ENCODE measurements around the gene KLHL14. TPM values are rescaled to one million over a fixed set of nuclear protein-coding genes. Genes with fewer than 3 reads are reported as not detected.

KLHL14 gene
- total and polyA plus RNA-seq, 2 donors (not counting 1 experiment from before 2014, with no cell fraction given): 18.5 to 42.5 TPM

DNA sequence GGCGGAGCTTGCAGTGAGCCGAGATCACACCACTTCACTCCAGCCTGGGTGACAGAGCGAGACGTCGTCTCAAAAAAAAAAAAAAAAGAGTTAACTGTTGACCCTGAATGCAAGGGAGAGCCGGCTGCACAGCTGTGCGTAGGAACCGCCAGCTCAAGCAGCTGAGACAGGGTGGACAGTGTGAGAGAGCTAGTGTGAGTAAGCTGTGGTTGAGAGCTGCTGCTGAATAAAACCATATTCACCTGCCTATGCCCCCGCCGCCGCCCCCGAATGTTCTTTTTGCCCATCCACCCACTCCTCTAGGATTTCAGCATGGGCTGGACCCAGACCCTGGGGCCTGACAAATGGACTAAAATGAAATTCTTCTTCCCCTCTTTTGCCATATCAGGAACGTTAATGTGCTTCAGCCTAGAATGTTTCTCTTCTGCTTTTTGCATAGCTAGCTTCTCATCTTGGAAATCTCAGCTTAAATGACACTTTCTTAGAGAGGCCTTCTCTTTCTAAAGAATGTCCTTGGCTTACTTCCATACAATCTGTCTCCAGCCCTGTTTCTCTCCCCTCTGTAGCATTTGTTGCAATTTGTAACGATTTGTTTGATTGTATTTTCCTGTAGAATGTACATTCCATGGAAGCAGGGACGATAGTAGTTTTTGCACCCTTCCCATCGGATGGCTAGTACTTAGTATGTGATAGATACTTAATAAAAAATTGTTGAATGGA, 142.7 kb downstream of the KLHL14 start:
- Mint-ChIP-seq H3K9me3 (ENCODE audit: insufficient read depth) (no peaks in the 10 kb centered on the region), H3K27ac (no peak overlapping the region), H3K27me3 (peaks cover 19% of the 10 kb centered on the region), H3K4me3 (no peak overlapping the region), H3K4me1 (no peaks in the 10 kb centered on the region)
- POLR2A ChIA-PET: no interaction called here
- Histone ChIP-seq H3K79me2 (ENCODE audit: control insufficient read depth, insufficient read depth, low read length) (no peaks in the 10 kb centered on the region), H3K4me1 (ENCODE audit: control insufficient read depth in 2 of 2, insufficient read depth in 2 of 2, low read length in 2 of 2) (no peaks in the 10 kb centered on the region), H2AFZ (ENCODE audit: insufficient read depth, low read depth, low read length, poor library complexity, severe bottlenecking) (no peak overlapping the region), H3K36me3 (replicated peaks in 1 of 2; ENCODE audit: control extremely low read depth in 1 of 2, control insufficient read depth in 1 of 2, extremely low read depth in 1 of 2, insufficient read depth in 2 of 2, low read length in 1 of 2) (no peaks in the 10 kb centered on the region), H3K9me3 (ENCODE audit: control extremely low read depth in 1 of 3, control insufficient read depth in 2 of 3, insufficient read depth in 1 of 3, low read length in 2 of 3) (no peaks in the 10 kb centered on the region), H3K4me2 (replicated peaks; ENCODE audit: low read depth, low read length, poor library complexity, severe bottlenecking) (no peak overlapping the region), H4K20me1 (ENCODE audit: control insufficient read depth, insufficient read depth, low read length, poor library complexity, severe bottlenecking) (no peaks in the 10 kb centered on the region), H3K27me3 (replicated peaks in 1 of 4; ENCODE audit: control extremely low read depth in 1 of 4, control insufficient read depth in 3 of 4, insufficient read depth in 4 of 4, low read length in 3 of 4) (peaks cover 0 to 3% (median 0%) of the 10 kb centered on the region in 4 experiments), H3K27ac (ENCODE audit: low read length in 2 of 2) (no peak overlapping the region), H3K9ac (ENCODE audit: low read length) (no peak overlapping the region), H3K4me3 (ENCODE audit: control extremely low read depth in 1 of 5, extremely low read depth in 1 of 5, insufficient read depth in 1 of 5, low read depth in 2 of 5, low read length in 4 of 5) (no peak overlapping the region)
- TF ChIP-seq CTCF (IDR thresholded peaks at IDR 0.05): no peak
- no peak for TF ChIP-seq EZH2 (IDR thresholded peaks at IDR 0.05; ENCODE audit: borderline replicate concordance, insufficient read depth, low read depth, low read length, poor library complexity, severe bottlenecking)
- ATAC-seq (ENCODE audit: low read depth): no peak
- CTCF ChIA-PET: no interaction called here
- intact Hi-C loops (cut with micrococcal nuclease): no loop called here
- DNase-seq: no peak
- 92% methylated on average over 10 of the region's 16 CpGs for WGBS (ENCODE audit: insufficient coverage)

DNA sequence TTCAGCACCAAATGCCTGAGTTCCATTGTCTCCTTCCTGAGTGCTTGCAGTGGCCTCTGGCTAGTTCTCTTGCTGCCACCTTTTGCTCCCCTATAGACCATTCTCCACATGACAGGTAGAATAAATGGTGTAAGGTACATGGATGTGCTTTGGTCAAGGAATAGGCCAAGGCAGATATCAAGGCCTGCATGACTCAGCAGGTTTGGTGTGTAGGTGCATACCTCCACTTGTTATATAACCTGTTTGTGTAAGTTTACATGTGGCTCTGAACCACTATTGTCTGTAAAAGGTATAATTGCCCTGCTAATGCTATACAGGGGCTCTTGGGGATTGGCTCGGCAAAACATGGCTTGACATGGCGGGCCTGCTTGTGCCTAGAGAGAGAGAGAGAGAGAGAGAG, 143.5 kb downstream of the KLHL14 start:
- ChIA-PET POLR2A (no interaction called here), CTCF (no interaction called here)
- Histone ChIP-seq H3K79me2 (ENCODE audit: control insufficient read depth, insufficient read depth, low read length) (no peaks in the 10 kb centered on the region), H3K4me1 (ENCODE audit: control insufficient read depth in 2 of 2, insufficient read depth in 2 of 2, low read length in 2 of 2) (no peaks in the 10 kb centered on the region), H3K27ac (ENCODE audit: low read length in 2 of 2) (no peak overlapping the region), H3K36me3 (replicated peaks in 1 of 2; ENCODE audit: control extremely low read depth in 1 of 2, control insufficient read depth in 1 of 2, extremely low read depth in 1 of 2, insufficient read depth in 2 of 2, low read length in 1 of 2) (no peaks in the 10 kb centered on the region), H3K27me3 (replicated peaks in 1 of 4; ENCODE audit: control extremely low read depth in 1 of 4, control insufficient read depth in 3 of 4, insufficient read depth in 4 of 4, low read length in 3 of 4) (peaks cover 0 to 3% (median 0%) of the 10 kb centered on the region in 4 experiments), H2AFZ (ENCODE audit: insufficient read depth, low read depth, low read length, poor library complexity, severe bottlenecking) (no peak overlapping the region), H3K9me3 (ENCODE audit: control extremely low read depth in 1 of 3, control insufficient read depth in 2 of 3, insufficient read depth in 1 of 3, low read length in 2 of 3) (no peaks in the 10 kb centered on the region), H3K4me2 (replicated peaks; ENCODE audit: low read depth, low read length, poor library complexity, severe bottlenecking) (no peak overlapping the region), H3K4me3 (ENCODE audit: control extremely low read depth in 1 of 5, extremely low read depth in 1 of 5, insufficient read depth in 1 of 5, low read depth in 2 of 5, low read length in 4 of 5) (no peak overlapping the region), H4K20me1 (ENCODE audit: control insufficient read depth, insufficient read depth, low read length, poor library complexity, severe bottlenecking) (no peaks in the 10 kb centered on the region), H3K9ac (ENCODE audit: low read length) (no peak overlapping the region)
- DNase-seq (no peak), ATAC-seq (ENCODE audit: low read depth) (no peak)
- no peak overlapping the region for H3K27ac Mint-ChIP-seq
- H3K4me1 Mint-ChIP-seq: no peaks in the 10 kb centered on the region
- no peaks in the 10 kb centered on the region for H3K9me3 Mint-ChIP-seq (ENCODE audit: insufficient read depth)
- intact Hi-C loops (cut with micrococcal nuclease): no loop called here
- TF ChIP-seq EZH2 (IDR thresholded peaks at IDR 0.05; ENCODE audit: borderline replicate concordance, insufficient read depth, low read depth, low read length, poor library complexity, severe bottlenecking) (no peak), CTCF (IDR thresholded peaks at IDR 0.05) (no peak)
- H3K27me3 Mint-ChIP-seq: peaks cover 16% of the 10 kb centered on the region
- H3K4me3 Mint-ChIP-seq: no peak overlapping the region
- WGBS (ENCODE audit: insufficient coverage): 100% methylated on average over 2 of the region's 2 CpGs
